Erythroblast (primary cell): ENCODE data around the gene MUC20.

Experiments used
- GATA1 ChIP-seq: IDR thresholded peaks from 2 replicates; pipeline ENCODE4 v1.6.1; 2011; ENCODE audit warnings: low read depth, mild to moderate bottlenecking, control low read depth, low read length, moderate library complexity
- POLR2A ChIP-seq: IDR thresholded peaks from 2 replicates; pipeline ENCODE4 v1.6.1; 2011; ENCODE audit warnings: mild to moderate bottlenecking, low read length

DNA sequence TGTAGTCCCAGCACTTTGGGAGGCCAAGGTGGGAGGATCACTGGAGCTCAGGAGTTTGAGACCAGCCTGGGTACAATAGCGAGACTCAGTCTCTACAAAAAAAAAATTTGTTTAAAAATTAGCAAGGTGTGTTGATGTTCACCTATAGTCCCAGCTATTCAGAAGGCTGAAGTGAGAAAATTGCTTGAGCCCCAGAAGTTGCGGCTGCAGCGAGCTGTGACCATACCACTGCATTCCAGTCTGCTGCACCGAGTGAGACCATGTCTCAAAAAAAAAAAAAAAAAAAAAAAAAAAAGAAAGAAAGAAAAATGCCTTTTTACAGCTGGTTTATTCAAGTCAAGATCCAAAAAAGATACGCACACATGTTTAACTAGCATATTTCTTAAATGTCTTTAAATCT, 17.0 kb upstream of the MUC20 start:
- TF ChIP-seq POLR2A (no peak), GATA1 (no peak)
